GM18526 (cell line): Measurements from ENCODE around the gene LY86.
A peak's percentile ranks its signal among the peaks of the same experiment; 100 is the strongest.

ENCODE experiments used
- POLR2A ChIP-seq: IDR thresholded peaks from 3 replicates; pipeline ENCODE4 v1.6.1; 2011; ENCODE audit not compliant: insufficient read length; ENCODE audit errors: extremely low read depth

The LY86 gene

DNA sequence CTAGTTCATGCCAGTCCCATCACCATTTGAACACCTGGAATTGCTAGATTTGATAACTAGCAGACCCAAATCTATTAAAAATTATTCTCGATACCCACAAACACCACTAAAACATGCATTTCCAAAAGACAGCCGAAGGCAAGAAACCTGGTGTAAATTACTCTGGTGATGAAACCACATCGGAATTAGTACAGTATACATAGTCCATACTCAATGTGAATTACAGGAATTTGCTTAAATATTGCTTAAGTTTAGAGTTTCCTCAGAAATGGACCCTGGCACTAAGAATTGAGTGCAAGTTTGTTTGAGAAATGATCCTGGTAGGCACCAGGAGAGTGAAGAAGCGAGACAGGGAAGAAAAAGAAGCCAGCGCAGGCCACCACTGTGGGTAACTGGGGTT, 13.7 kb downstream of the LY86 start:
- TF ChIP-seq POLR2A: no peak

- TF ChIP-seq POLR2A: no peak
These were observed 14.8 kb downstream of the LY86 start for GRCh38 chr6:6603317-6603716.

DNA sequence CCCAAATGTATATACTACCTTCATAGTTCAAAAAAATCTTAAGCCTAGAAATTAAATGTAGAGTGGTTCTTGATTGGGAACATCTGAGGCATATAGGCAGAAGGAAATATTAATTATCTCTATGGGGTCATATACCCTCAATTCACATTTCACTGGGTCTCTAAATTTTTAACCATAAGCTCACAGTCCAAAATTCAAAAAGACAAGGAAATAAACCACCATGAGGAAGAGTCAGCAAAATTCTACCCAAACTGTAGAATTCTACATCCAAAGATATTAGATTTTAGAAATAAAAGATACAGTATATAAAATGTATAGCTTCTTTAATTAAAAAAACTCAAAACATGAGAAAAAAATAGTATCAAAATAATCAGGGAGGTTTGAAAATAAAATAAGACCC, 15.5 kb downstream of the LY86 start:
- no peak for TF ChIP-seq POLR2A

- TF ChIP-seq POLR2A: no peak
These were observed 16.0 kb downstream of the LY86 start for GRCh38 chr6:6604566-6604965.

DNA sequence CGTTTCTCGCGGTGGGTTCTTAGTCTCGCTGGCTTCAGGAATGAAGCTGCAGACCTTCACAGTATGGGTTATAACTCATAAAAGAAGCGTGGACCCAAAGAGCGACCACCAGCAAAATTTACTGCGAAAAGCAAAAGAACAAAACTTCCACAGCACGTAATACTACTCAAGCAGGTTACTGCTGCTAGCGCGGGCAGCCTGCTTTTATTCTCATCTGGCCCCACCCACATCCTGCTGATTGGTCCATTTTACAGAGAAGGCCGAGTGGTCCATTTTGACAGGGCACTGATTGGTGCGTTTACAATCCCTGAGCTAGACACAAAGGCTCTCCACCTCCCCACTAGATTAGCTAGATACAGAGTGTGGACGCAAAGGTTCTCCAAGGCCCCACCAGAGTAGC, 17.4 kb downstream of the LY86 start:
- TF ChIP-seq POLR2A: no peak

DNA sequence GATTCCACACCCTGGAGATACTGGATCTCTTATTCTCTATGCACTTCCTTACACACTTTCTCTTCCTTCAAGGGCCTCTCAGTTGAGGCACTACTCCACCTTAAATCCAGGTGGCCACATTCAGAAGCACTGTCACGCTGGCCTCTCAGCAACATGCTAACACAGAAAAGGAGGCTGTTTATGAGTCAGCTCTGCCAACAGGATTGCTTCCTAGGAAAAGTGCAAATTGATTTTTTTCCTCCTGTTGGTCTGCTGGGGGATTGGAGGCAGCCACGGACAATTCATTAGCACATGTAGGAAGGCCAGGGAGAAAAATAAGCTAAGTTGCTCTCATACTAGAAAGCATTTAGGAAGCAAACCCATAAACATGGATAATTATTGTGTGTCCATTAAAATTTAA, 20.9 kb downstream of the LY86 start:
- TF ChIP-seq POLR2A: no peak

GRCh38 chr6:6610031-6610591, 21.6 kb downstream of the LY86 start:
- TF ChIP-seq POLR2A: peak; percentile 40

- TF ChIP-seq POLR2A: no peak
These were observed 23.0 kb downstream of the LY86 start for GRCh38 chr6:6611486-6611885.

- no peak for TF ChIP-seq POLR2A
These were observed 23.8 kb downstream of the LY86 start for GRCh38 chr6:6612308-6612707.

- TF ChIP-seq POLR2A: no peak
These were observed 25.8 kb downstream of the LY86 start for GRCh38 chr6:6614096-6614982.

- TF ChIP-seq POLR2A: no peak
These were observed 26.4 kb downstream of the LY86 start for GRCh38 chr6:6614983-6615349.

- no peak for TF ChIP-seq POLR2A
These were observed 28.1 kb downstream of the LY86 start for GRCh38 chr6:6616656-6617055.

- no peak for TF ChIP-seq POLR2A
These were observed 30.7 kb downstream of the LY86 start for GRCh38 chr6:6619021-6619794.

GRCh38 chr6:6620766-6621425, 32.4 kb downstream of the LY86 start:
- TF ChIP-seq POLR2A: no peak

- no peak for TF ChIP-seq POLR2A
These were observed 34.0 kb downstream of the LY86 start for GRCh38 chr6:6622501-6622900.
